T-helper 22 cell (primary cell): ENCODE measurements around the gene TRIM36.
A peak's percentile ranks its signal among the peaks of the same experiment; 100 is the strongest.

ENCODE experiments used
- DNase-seq: peaks from one replicate; pipeline ENCODE4 v3.0.0-alpha.2; 2020; ENCODE audit warnings: low read depth

The TRIM36 gene

GRCh38 chr5:115169487-115170133 is at the start of gene TRIM36:
Gene TRIM36 (minus strand): TSS chr5:115169908. CDS start chr5:115169634, 274 bp downstream.
- DNase-seq, result peak; percentile 78

GRCh38 chr5:115214541-115214940 is 44.8 kb upstream of the TRIM36 start:
- DNase-seq, result no peak

- DNase-seq, result no peak
Measured at GRCh38 chr5:115209279-115209678, 39.6 kb upstream of the TRIM36 start.

GRCh38 chr5:115202952-115203351 is 33.2 kb upstream of the TRIM36 start:
- DNase-seq, result no peak

- no peak for DNase-seq
Measured at GRCh38 chr5:115196161-115196560, 26.5 kb upstream of the TRIM36 start.

GRCh38 chr5:115194676-115195075 is 25.0 kb upstream of the TRIM36 start:
- no peak for DNase-seq

GRCh38 chr5:115193295-115193694 is 23.6 kb upstream of the TRIM36 start:
- DNase-seq, result no peak

- no peak for DNase-seq
Measured at GRCh38 chr5:115192098-115192497, 22.4 kb upstream of the TRIM36 start.

GRCh38 chr5:115191474-115192031 is 21.8 kb upstream of the TRIM36 start:
- no peak for DNase-seq

- no peak for DNase-seq
Measured at GRCh38 chr5:115190388-115190787, 20.7 kb upstream of the TRIM36 start.

- DNase-seq, result no peak
Measured at GRCh38 chr5:115189866-115190265, 20.2 kb upstream of the TRIM36 start.

GRCh38 chr5:115186794-115187193 is 17.1 kb upstream of the TRIM36 start:
- DNase-seq, result no peak

GRCh38 chr5:115184770-115185169 is 15.1 kb upstream of the TRIM36 start:
- DNase-seq, result no peak

GRCh38 chr5:115181757-115182156 is 12.0 kb upstream of the TRIM36 start:
- DNase-seq, result no peak

GRCh38 chr5:115180165-115180709 is 10.5 kb upstream of the TRIM36 start:
- DNase-seq, result no peak

- no peak for DNase-seq
Measured at GRCh38 chr5:115179394-115180164, 9.9 kb upstream of the TRIM36 start.

GRCh38 chr5:115179030-115179393 is 9.3 kb upstream of the TRIM36 start:
- DNase-seq, result no peak

- no peak for DNase-seq
Measured at GRCh38 chr5:115170929-115171510, 1.3 kb upstream of the TRIM36 start.

GRCh38 chr5:115170134-115170928 is 623 bp upstream of the TRIM36 start:
- DNase-seq, result no peak

- DNase-seq, result no peak
Measured at GRCh38 chr5:115168829-115169486, 750 bp downstream of the TRIM36 start.

GRCh38 chr5:115166744-115167393 is 2.8 kb downstream of the TRIM36 start:
- DNase-seq, result no peak
